ENCODE results near the gene MED16. TPM values are rescaled to one million over a fixed set of nuclear protein-coding genes. Genes with fewer than 3 reads are reported as not detected.

The MED16 gene
- total RNA-seq, 1 experiment from 2014 or later: 83.1 TPM

DNA sequence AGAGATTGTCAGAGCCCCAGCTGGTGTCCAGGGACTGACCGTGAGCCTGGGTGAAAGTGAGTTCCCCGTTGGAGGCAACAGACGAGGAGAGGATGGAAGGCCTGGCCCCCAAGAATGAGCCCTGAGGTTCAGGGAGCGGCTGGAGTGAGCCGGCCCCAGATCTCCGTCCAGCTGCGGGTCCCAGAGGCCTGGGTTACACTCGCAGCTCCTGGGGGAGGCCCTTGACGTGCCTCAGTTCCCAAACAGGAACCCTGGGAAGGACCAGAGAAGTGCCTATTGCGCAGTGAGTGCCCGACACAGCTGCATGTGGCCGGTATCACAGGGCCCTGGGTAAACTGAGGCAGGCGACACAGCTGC, 42.0 kb downstream of the MED16 start:
- no peak overlapping the region for H3K23ac ChIP-seq (ENCODE audit: insufficient read length, low read depth, low read length)
- H3K27me3 Mint-ChIP-seq (ENCODE audit: low read depth): peaks cover 22% of the 10 kb centered on the region
- H3K23me2 ChIP-seq (ENCODE audit: insufficient read length, low read depth, low read length, poor library complexity, severe bottlenecking): no peaks in the 10 kb centered on the region
- H3T11ph ChIP-seq (ENCODE audit: low read length): no peak overlapping the region
- no peak overlapping the region for H2AFZ ChIP-seq (ENCODE audit: low read length)
- TF ChIP-seq, protein P1, sequence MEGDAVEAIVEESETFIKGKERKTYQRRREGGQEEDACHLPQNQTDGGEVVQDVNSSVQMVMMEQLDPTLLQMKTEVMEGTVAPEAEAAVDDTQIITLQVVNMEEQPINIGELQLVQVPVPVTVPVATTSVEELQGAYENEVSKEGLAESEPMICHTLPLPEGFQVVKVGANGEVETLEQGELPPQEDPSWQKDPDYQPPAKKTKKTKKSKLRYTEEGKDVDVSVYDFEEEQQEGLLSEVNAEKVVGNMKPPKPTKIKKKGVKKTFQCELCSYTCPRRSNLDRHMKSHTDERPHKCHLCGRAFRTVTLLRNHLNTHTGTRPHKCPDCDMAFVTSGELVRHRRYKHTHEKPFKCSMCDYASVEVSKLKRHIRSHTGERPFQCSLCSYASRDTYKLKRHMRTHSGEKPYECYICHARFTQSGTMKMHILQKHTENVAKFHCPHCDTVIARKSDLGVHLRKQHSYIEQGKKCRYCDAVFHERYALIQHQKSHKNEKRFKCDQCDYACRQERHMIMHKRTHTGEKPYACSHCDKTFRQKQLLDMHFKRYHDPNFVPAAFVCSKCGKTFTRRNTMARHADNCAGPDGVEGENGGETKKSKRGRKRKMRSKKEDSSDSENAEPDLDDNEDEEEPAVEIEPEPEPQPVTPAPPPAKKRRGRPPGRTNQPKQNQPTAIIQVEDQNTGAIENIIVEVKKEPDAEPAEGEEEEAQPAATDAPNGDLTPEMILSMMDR (conservative IDR thresholded peaks at IDR 0.05): no peak
- H3K27me3 ChIP-seq (ENCODE audit: insufficient read depth, low read length): no peaks in the 10 kb centered on the region
- H3K79me1 ChIP-seq (ENCODE audit: insufficient read depth, low read depth, low read length, poor library complexity, severe bottlenecking): no peaks in the 10 kb centered on the region
- H2BK120ac ChIP-seq (ENCODE audit: low read depth, low read length, poor library complexity, severe bottlenecking): no peak overlapping the region
- no peaks in the 10 kb centered on the region for H3K9me3 ChIP-seq (ENCODE audit: control insufficient read depth, low read depth, low read length)
- no peak overlapping the region for H2BK15ac ChIP-seq (ENCODE audit: low read depth, low read length)
- WGBS (ENCODE audit: extremely low coverage, insufficient read length, low lambda C conversion rate): no CpG with 5 or more reads among the region's 13 CpGs
- no peak overlapping the region for H3K27ac ChIP-seq (ENCODE audit: insufficient read length, low read depth, low read length)
- H2BK12ac ChIP-seq (ENCODE audit: insufficient read length, low read depth, low read length): no peak overlapping the region
- H3K4me3 Mint-ChIP-seq: no peak overlapping the region
- H3K4ac ChIP-seq (ENCODE audit: low read depth, low read length): no peak overlapping the region
- no peaks in the 10 kb centered on the region for H3K36me3 Mint-ChIP-seq (ENCODE audit: insufficient read depth in 1 of 3, low read depth in 3 of 3)
- no peak overlapping the region for H2BK20ac ChIP-seq (ENCODE audit: low read depth, low read length, poor library complexity, severe bottlenecking)
- no peak overlapping the region for H3K18ac ChIP-seq (ENCODE audit: insufficient read length, low read depth, low read length)
- H4K5ac ChIP-seq (ENCODE audit: insufficient read length, low read depth, low read length): no peak overlapping the region
- H4K8ac ChIP-seq (replicated peaks; ENCODE audit: insufficient read length, low read depth, low read length): no peak overlapping the region
- H3K79me2 ChIP-seq (ENCODE audit: insufficient read depth, low read length): no peaks in the 10 kb centered on the region
- H3K56ac ChIP-seq (ENCODE audit: insufficient read length, low read depth, low read length): no peak overlapping the region
- DNase-seq: no peak
- peaks cover 0 to 4% of the 10 kb centered on the region in 2 experiments; a peak in 2 of 4 replicates for H3K4me1 Mint-ChIP-seq
- no peak overlapping the region for H4K91ac ChIP-seq (ENCODE audit: insufficient read length, low read depth, low read length)
- no peak overlapping the region for H3K4me2 ChIP-seq (ENCODE audit: insufficient read depth, insufficient read length, low read length)
- H3K9ac ChIP-seq (ENCODE audit: extremely low read depth, insufficient read length, low read length): no peak overlapping the region
- no peaks in the 10 kb centered on the region; a peak in 1 of 5 replicates for H3K9me3 Mint-ChIP-seq
- no peak overlapping the region for H3K27ac Mint-ChIP-seq
- no peak overlapping the region for H2AK5ac ChIP-seq (ENCODE audit: insufficient read length, low read length)
- H4K20me1 ChIP-seq (ENCODE audit: control insufficient read depth, insufficient read depth, insufficient read length): no peaks in the 10 kb centered on the region
- H3K14ac ChIP-seq (ENCODE audit: insufficient read depth, low read length): no peak overlapping the region
- no peaks in the 10 kb centered on the region for H3K4me1 ChIP-seq (ENCODE audit: insufficient read depth, low read length)
- H2BK5ac ChIP-seq (ENCODE audit: insufficient read length, low read length): no peak overlapping the region

All from H9 (cell line).